DMS153 treated with DMSO at 0.1 percent for 48 hours (cell line): ENCODE data around the gene KDM5B.
"Not testable (repeated sequence)": the region's sequence is repeated elsewhere in the genome, so short reads cannot be mapped to it uniquely, and the experiment has no call there.

Source experiments
- DNase-seq: peaks from one replicate; lab custom pipeline; 2025; ENCODE audit not compliant: unreplicated experiment; lab: John Stamatoyannopoulos, UW

The KDM5B gene

GRCh38 chr1:202807926-202808757 lies at the start of gene KDM5B:
KDM5B (minus strand) TSS chr1:202808421; CDS start chr1:202808305, 116 bp downstream.
- peak; percentile 55 for DNase-seq

GRCh38 chr1:202857136-202857610 lies 49.0 kb upstream of the KDM5B start:
- no peak for DNase-seq

- DNase-seq, result no peak
Observed at GRCh38 chr1:202856014-202856413, 47.8 kb upstream of the KDM5B start.

- DNase-seq, result no peak
Observed at GRCh38 chr1:202854787-202855186, 46.6 kb upstream of the KDM5B start.

GRCh38 chr1:202852163-202852904 lies 44.1 kb upstream of the KDM5B start:
- DNase-seq, result no peak

GRCh38 chr1:202850593-202851362 lies 42.6 kb upstream of the KDM5B start:
- DNase-seq, result no peak

- no peak for DNase-seq
Observed at GRCh38 chr1:202848191-202848542, 39.9 kb upstream of the KDM5B start.

GRCh38 chr1:202844935-202845334 lies 36.7 kb upstream of the KDM5B start:
- DNase-seq, result no peak

GRCh38 chr1:202844259-202844658 lies 36.0 kb upstream of the KDM5B start:
- no peak for DNase-seq

- DNase-seq, result no peak
Observed at GRCh38 chr1:202843081-202843480, 34.9 kb upstream of the KDM5B start.

- DNase-seq, result no peak
Observed at GRCh38 chr1:202837746-202838262, 29.6 kb upstream of the KDM5B start.

GRCh38 chr1:202836623-202837403 lies 28.6 kb upstream of the KDM5B start:
- no peak for DNase-seq

- DNase-seq, result no peak
Observed at GRCh38 chr1:202835548-202836072, 27.4 kb upstream of the KDM5B start.

- DNase-seq, result no peak
Observed at GRCh38 chr1:202834771-202835547, 26.7 kb upstream of the KDM5B start.

- DNase-seq, result no peak
Observed at GRCh38 chr1:202831906-202832305, 23.7 kb upstream of the KDM5B start.

- DNase-seq, result not testable (repeated sequence)
Observed at GRCh38 chr1:202829223-202829622, 21.0 kb upstream of the KDM5B start.

GRCh38 chr1:202825748-202826147 lies 17.5 kb upstream of the KDM5B start:
- no peak for DNase-seq

GRCh38 chr1:202821467-202821866 lies 13.2 kb upstream of the KDM5B start:
- DNase-seq, result no peak

- no peak for DNase-seq
Observed at GRCh38 chr1:202818819-202819218, 10.6 kb upstream of the KDM5B start.
